GM18526 (cell line): Measurements from ENCODE around the gene MMP23B.

Experiments
- POLR2A ChIP-seq: IDR thresholded peaks from 3 replicates; pipeline ENCODE4 v1.6.1; 2011; ENCODE audit not compliant: insufficient read length; ENCODE audit errors: extremely low read depth

Gene MMP23B

DNA sequence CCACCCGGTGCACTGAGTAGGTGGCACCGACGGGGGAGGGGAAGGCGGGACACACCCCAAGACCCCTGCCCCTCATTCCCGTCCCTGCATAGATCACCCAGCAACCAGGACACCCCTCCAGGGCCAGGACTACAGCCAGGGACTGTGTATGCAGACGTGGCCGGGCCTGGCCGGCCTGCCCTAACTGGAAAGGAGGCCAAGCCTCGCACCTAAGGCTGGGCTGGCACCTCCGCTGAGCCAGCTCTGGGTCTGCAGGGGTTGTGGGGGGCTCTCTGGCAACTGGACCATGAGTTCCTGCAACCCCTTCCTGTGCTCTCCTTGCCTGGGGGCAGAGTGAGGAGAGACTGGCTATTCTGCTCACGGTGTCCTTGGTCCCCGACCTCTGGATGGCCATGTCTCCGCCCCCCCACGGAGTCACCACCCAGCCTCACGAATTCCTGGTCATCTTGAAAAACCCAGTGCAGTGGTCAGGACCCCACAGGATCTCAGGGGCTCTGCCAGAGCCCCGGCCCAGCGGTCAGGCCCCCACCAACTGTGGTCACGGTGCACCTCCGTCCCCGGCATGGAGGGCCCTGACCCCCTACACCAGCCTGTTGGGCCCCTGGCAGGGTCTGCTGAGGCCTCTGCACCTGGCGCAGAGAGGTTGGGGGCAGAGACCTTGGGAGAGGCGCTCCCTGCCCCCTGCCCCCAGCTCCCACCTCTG lies 31.0 kb upstream of the MMP23B start:
- TF ChIP-seq POLR2A = no peak

- TF ChIP-seq POLR2A = no peak
These were observed 30.2 kb upstream of the MMP23B start for GRCh38 chr1:1601564-1602303.

GRCh38 chr1:1602304-1602967 lies 29.5 kb upstream of the MMP23B start:
- TF ChIP-seq POLR2A = no peak

GRCh38 chr1:1602968-1603506 lies 28.9 kb upstream of the MMP23B start:
- TF ChIP-seq POLR2A = no peak

GRCh38 chr1:1603671-1604373 lies 28.2 kb upstream of the MMP23B start:
- no peak for TF ChIP-seq POLR2A

GRCh38 chr1:1604374-1605033 lies 27.5 kb upstream of the MMP23B start:
- TF ChIP-seq POLR2A = no peak

GRCh38 chr1:1605034-1605591 lies 26.9 kb upstream of the MMP23B start:
- no peak for TF ChIP-seq POLR2A

- no peak for TF ChIP-seq POLR2A
These were observed 26.2 kb upstream of the MMP23B start for GRCh38 chr1:1605724-1606123.

DNA sequence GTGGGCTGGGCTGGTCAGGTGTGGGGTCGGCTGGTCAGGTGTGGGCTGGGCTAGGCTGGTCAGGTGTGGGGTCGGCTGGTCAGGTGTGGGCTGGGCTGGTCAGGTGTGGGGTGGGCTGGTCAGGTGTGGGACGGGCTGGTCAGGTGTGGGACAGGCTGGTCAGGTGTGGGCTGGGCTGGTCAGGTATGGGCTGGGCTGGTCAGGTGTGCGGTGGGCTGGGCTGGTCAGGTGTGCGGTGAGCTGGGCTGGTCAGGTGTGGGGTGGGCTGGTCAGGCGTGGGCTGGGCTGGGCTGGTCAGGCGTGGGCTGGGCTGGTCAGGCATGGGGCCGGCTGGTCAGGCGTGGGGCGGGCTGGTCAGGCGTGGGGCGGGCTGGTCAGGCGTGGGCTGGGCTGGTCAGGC lies 25.7 kb upstream of the MMP23B start:
- no peak for TF ChIP-seq POLR2A

- no peak for TF ChIP-seq POLR2A
These were observed 22.0 kb upstream of the MMP23B start for GRCh38 chr1:1609822-1610485.

DNA sequence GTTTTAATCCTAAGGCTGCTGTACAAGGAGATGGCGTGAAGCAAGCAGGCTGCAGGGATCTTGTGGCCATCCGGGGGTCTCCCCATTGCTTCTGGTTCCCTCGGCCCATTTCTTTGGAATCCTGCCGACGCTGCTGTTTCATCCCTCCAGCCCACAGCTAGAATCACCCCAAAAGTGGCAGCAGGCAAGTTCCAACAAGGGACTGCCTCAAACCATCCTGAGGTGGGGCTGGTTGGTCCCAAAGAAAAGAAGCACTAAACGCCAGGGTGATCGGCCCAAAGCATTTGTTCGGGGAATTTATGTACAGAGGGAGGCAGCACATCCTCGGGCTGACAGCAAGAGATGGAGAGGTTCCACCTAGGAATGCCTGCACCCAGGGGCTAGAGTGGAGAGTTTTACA lies 21.2 kb upstream of the MMP23B start:
- no peak for TF ChIP-seq POLR2A

- no peak for TF ChIP-seq POLR2A
These were observed 19.9 kb upstream of the MMP23B start for GRCh38 chr1:1612104-1612400.

DNA sequence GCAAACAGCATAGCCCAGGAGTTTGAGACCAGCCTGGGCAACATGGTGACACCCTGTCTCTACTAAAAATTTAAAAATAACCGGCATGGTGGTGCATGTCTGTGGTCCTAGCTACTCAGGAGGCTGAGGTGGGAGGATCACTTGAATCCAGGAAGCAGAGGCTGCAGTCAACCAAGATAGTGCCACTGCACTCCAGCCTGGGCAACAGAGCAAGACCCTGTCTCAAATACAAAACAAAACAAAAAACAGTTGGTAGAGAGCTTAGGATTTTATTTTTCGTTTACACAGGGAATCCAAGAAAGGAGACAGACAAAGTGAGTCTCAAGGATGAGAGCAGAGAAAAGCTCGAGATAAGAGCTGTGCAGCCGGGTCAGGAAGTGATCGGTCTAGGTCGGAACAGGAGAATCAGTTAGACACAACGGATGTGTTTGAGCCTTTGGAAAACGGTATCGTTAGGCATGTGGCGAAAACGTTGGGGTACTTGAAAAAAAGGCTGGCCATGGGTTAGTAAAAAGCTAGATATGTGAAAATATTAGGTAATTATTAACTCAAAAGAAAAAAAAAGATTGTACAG lies 18.4 kb upstream of the MMP23B start:
- no peak for TF ChIP-seq POLR2A

- no peak for TF ChIP-seq POLR2A
These were observed 17.6 kb upstream of the MMP23B start for GRCh38 chr1:1614204-1614953.

GRCh38 chr1:1614954-1615255 lies 17.1 kb upstream of the MMP23B start:
- TF ChIP-seq POLR2A = no peak
